HG03354 (cell line): ENCODE measurements around the gene GOLGA6D.
"Not testable (repeated sequence)": the region's sequence is repeated elsewhere in the genome, so short reads cannot be mapped to it uniquely, and the experiment has no call there.

Source experiments
- ATAC-seq: cut with Tn5 transposase; IDR thresholded peaks from one replicate; pipeline ENCODE4 v1.9.1; 2021; ENCODE audit warnings: mild to moderate bottlenecking; ENCODE audit not compliant: unreplicated experiment, poor library complexity, severe bottlenecking

The GOLGA6D gene

GRCh38 chr15:75282572-75282971 is at the start of gene GOLGA6D:
Gene GOLGA6D, plus strand, starts transcription at chr15:75282835. Its CDS starts 41 bp downstream, at chr15:75282876.
- ATAC-seq: not testable (repeated sequence)

GRCh38 chr15:75233504-75234190 is 49.0 kb upstream of the GOLGA6D start:
- no peak for ATAC-seq

- ATAC-seq: no peak
Observed at GRCh38 chr15:75234191-75234810, 48.3 kb upstream of the GOLGA6D start.

GRCh38 chr15:75235051-75235673 is 47.5 kb upstream of the GOLGA6D start:
- no peak for ATAC-seq

GRCh38 chr15:75235760-75236729 is 46.6 kb upstream of the GOLGA6D start:
- no peak for ATAC-seq

DNA sequence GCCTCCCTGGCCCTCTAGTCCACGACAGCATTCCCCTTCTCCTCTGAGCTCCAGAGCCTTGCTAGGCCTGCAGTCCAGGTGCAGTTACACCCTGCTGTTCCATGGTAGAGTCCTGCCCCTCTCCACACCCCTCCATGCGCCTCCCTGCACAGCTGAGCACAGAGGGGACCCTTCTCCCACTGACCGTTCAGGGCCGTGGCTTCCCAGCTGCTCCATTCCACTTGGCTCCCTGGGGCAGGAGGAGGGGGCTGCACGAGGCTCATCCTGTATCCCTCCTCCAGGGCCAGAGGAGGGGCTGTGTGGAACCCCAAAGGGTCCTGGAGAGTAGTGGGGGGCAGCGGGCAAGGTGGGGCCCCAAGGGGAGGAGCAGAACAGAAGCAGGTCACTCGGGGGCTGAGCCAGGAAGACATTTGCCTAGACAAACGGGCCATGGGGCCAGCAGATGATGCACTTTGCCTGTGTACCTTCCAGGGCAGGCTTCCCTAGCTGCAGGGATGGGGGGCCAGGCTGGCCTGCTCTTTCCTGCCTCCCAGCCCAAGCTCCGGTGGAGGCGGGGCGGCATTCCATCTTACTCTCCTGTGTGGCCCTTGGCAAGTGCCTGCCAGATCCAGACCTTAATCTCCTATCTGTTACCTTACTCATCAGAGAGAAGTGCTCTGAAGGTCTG is 45.2 kb upstream of the GOLGA6D start:
- no peak for ATAC-seq

DNA sequence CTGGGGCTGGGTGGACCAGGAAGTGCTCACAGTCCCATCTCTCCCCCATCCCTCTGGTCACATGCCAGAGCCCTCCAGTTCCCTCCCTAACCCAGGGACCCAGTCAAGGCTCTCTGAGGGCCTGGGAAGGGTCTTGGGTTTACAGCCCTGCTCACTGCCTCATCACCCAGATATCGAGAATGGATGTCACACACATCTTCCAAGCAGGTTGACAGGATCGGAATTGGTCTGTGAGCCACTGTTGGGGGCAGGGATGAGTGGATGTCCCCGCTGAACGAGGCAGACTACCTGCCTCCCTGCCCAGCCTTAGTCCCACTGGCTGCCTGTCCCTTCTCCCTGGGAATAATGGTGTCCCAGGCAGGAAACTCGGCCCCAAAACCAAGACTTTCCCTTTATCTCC is 44.5 kb upstream of the GOLGA6D start:
- ATAC-seq: no peak

GRCh38 chr15:75245741-75246140 is 36.9 kb upstream of the GOLGA6D start:
- not testable (repeated sequence) for ATAC-seq

GRCh38 chr15:75248991-75249390 is 33.6 kb upstream of the GOLGA6D start:
- ATAC-seq: not testable (repeated sequence)

DNA sequence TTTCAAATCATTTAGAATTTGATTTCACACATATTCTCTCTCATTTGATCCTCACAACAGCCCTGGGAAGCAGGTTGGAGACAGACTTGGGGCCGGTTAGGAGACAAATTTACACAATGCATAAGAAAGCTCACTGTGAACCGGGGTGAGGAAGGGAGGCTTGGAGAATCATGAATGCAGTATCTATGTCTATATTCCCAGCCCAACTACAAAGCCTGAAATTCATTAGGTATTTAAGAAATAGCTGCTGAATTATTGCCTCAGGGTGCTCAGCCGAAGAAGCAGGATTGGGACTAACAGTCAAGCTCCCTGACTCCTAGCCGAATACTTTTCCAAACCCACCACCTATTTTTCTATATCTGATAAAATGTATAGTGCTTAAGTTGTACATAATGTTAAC is 32.9 kb upstream of the GOLGA6D start:
- no peak for ATAC-seq

DNA sequence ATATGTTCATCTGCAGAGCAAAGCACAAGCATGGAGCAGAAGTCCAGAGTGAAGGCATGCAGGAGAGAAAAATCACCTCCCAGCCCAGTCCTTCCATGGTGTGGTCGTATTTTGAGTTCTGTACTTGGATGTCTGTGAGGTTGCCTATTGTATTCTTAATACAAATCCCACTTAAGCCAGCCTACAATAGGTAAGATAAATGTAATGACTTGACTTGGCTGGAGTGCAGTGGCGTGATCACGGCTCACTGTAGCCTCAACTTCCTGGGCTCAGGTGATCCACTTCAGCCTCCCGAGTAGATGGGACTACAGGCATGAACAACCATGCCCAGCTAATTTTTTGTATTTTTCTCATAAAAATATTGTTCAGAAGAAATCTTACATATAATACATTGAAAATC is 31.3 kb upstream of the GOLGA6D start:
- ATAC-seq: not testable (repeated sequence)

DNA sequence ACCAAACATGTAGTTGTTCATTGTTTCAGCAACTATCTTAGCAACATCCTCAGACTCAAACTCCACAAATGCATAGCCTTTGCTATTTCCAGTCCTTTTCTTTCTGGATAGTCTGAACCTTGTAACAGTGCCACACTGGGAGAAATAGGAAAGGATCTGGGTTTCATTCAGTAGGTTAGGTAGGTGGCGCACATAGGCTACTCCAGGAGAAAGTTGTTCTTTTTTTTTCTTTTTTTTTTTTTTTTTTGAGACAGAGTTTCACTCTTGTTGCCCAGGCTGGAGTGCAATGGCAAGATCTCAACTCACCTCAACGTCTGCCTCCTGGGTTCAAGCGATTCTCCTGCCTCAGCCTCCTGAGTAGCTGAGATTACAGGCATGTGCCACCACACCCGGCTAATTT is 30.4 kb upstream of the GOLGA6D start:
- not testable (repeated sequence) for ATAC-seq

DNA sequence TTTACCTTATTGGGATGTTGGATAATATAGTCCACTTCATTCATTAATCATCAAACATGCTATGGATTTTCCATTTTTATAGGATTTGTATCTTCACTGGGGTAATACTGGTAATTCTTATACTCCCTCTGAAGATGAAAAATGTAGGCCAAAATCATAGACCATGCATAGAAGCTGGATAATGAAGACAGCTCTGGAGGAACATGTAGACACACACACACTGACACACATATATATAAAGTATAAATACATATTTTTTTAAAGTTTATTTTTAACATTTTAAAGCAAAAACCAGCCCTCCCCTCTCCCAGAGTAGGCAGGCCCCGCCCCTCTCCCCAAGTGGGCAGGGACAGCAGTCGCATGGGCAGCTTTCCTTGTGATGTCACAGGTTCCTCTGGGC is 24.6 kb upstream of the GOLGA6D start, which contains the start of gene GOLGA6C:
GOLGA6C (plus strand) TSS at position 301 of the 400 bp plus-strand sequence. CDS start 265 bp downstream, outside the sequence.
- not testable (repeated sequence) for ATAC-seq

DNA sequence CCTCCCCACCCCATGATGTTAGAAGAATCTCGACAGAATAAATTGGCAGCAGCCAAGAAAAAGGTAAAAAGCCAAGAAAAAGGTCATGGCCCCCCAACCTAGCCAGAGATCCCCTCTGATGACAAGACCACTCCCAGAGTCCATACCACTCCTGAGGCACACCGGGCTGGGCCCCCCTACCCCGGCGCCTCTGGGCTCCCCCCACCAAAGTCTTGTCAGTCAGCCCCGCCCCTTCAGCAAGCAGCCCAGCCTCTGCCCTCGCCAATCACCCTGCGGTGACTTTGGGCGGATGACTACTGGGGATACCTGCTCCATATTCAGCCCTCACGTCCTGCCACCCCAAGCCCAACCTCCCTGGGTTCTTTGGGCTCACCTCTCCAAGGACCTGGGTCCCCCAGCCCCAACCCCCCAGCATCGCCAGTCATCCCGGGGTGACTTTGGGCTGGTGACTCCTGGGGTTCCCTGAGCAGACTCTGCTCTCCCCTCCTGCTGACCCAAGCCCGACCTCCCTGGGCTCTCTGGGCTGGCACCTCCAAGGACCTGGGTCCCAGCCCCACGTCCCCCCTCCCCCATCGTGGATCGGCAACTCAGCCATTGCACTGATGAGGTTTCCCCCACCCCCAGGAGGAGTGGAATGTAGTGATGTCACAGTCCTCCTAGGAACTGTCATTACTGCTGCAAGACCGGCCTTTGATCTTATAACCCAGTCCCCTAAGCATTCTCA is 23.9 kb upstream of the GOLGA6D start:
- not testable (repeated sequence) for ATAC-seq

DNA sequence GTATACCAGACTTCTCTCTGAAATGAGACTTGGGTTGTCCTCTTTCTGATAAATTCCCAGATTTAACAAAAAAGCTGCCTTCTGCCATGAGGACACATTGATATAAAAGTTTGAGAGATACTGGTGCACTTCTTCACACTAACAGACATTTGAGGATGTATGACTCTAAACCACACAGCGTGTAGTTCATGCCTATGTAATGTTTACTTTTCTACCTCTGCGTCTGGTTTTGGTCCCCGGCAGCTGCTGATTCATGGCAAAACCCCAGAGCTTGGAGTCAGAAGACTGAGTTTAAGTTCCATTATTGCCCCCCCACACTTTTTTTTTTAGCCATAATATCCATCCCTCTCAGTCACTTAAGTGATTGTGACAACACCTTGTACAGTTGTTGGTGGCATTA is 22.8 kb upstream of the GOLGA6D start:
- ATAC-seq: not testable (repeated sequence)

GRCh38 chr15:75273751-75274359 is 8.8 kb upstream of the GOLGA6D start:
- ATAC-seq: not testable (repeated sequence)

DNA sequence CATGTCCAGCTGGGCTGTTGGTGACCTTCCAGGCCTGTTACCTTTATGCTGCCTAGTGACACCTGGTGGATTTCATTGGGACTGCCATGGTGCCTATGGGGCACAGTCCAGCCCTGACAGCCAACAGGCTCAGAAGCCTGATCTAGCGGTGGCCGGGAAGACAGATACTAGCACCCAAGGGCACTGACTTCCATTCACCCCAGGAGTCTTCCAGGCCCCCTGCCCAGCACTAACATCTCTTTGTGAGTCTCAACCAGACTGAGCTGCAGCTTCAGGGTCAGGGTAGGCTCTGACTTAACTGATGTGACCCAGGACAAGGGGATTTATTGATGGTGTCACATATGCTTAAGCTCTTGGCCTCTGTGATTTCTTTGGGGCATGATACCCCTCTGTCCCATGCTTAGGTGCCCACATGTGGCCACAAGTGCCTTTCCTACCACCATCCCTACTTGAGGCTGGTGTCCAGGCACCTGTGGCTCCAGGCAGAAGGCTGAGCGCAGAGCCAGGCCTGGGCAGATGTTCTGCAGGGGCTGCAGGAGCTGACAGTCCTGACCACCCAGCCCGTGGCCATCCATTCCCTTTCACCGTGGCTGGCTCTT is 8.0 kb upstream of the GOLGA6D start:
- ATAC-seq: peak; percentile 68

- not testable (repeated sequence) for ATAC-seq
Observed at GRCh38 chr15:75275617-75276016, 7.0 kb upstream of the GOLGA6D start.
